MCF 10A (cell line): ENCODE results near the gene SLC25A13. TPM values are rescaled to one million over a fixed set of nuclear protein-coding genes. Genes with fewer than 3 reads are reported as not detected.

Experiments used
- BruUV-seq: library from RNA; stranded (reverse); fragments of 400-500 nt; replicated peaks from 2 replicates; lab custom pipeline; 2021; lab: Mats Ljungman, UMichigan
- CTCF ChIA-PET: fragments of 300-600 bp; sonication (Branson Sonifier 250); formaldehyde crosslinking; extraction: SDS; loops from one replicate; lab custom pipeline; 2021; ENCODE audit warnings: antibody characterized with exemption, inconsistent platforms; lab: Yijun Ruan, JAX
- POLR2A ChIA-PET: fragments of 300-600, 350-650 bp; sonication (Branson Sonifier 250); formaldehyde crosslinking; extraction: SDS; loops from one replicate; lab custom pipeline; 2020; ENCODE audit warnings: antibody characterized with exemption, inconsistent platforms; lab: Yijun Ruan, JAX
- DNase-seq: peaks from one replicate; pipeline ENCODE4 v3.0.0-alpha.2; 2018; ENCODE audit not compliant: unreplicated experiment
- H3K27ac Mint-ChIP-seq: one replicate; pipeline ENCODE4 v1.8.0; 2022; ENCODE audit warnings: mild to moderate bottlenecking, low read depth, mixed read lengths; ENCODE audit not compliant: unreplicated experiment
- H3K27me3 Mint-ChIP-seq: one replicate; pipeline ENCODE4 v1.8.0; 2022; ENCODE audit warnings: mixed read lengths; ENCODE audit not compliant: insufficient read depth, unreplicated experiment
- H3K36me3 Mint-ChIP-seq: one replicate; pipeline ENCODE4 v1.8.0; 2022; ENCODE audit warnings: mild to moderate bottlenecking, moderate library complexity, mixed read lengths; ENCODE audit not compliant: insufficient read depth, unreplicated experiment
- H3K4me1 Mint-ChIP-seq: one replicate; pipeline ENCODE4 v1.8.0; 2022; ENCODE audit warnings: mixed read lengths; ENCODE audit not compliant: insufficient read depth, unreplicated experiment
- H3K4me3 Mint-ChIP-seq: one replicate; pipeline ENCODE4 v1.8.0; 2022; ENCODE audit warnings: mild to moderate bottlenecking, moderate library complexity, mixed read lengths; ENCODE audit not compliant: unreplicated experiment
- H3K9me3 Mint-ChIP-seq: one replicate; pipeline ENCODE4 v1.8.0; 2022; ENCODE audit warnings: mixed read lengths; ENCODE audit not compliant: unreplicated experiment
- intact Hi-C: fragments of 100-400 bp; cut with micrococcal nuclease; formaldehyde crosslinking; loops from 2 replicates; pipeline ENCODE4 v1.14.1; 2022
- total RNA-seq: library from RNA; stranded (reverse); gene quantifications from 2 replicates; pipeline ENCODE4 v1.2.3, GENCODE V29; 2022
- TF ChIP-seq, protein P1 (sequence below): fragments of 200-600 bp; IDR thresholded peaks from one replicate; pipeline ENCODE4 v1.8.0; 2022; ENCODE audit warnings: antibody characterized with exemption, mild to moderate bottlenecking; ENCODE audit not compliant: unreplicated experiment

SLC25A13 gene
- total RNA-seq, 1 experiment from 2014 or later: 28.6 TPM

GRCh38 chr7:96346293-96346953 lies 24.5 kb upstream of the SLC25A13 start:
- intact Hi-C loops: no loop called here
- Mint-ChIP-seq H3K36me3 (no peaks in the 10 kb centered on the region), H3K27me3 (no peaks in the 10 kb centered on the region), H3K27ac (no peak overlapping the region), H3K4me3 (no peak overlapping the region), H3K4me1 (peaks cover 18% of the 10 kb centered on the region), H3K9me3 (no peaks in the 10 kb centered on the region)
- TF ChIP-seq, protein P1, sequence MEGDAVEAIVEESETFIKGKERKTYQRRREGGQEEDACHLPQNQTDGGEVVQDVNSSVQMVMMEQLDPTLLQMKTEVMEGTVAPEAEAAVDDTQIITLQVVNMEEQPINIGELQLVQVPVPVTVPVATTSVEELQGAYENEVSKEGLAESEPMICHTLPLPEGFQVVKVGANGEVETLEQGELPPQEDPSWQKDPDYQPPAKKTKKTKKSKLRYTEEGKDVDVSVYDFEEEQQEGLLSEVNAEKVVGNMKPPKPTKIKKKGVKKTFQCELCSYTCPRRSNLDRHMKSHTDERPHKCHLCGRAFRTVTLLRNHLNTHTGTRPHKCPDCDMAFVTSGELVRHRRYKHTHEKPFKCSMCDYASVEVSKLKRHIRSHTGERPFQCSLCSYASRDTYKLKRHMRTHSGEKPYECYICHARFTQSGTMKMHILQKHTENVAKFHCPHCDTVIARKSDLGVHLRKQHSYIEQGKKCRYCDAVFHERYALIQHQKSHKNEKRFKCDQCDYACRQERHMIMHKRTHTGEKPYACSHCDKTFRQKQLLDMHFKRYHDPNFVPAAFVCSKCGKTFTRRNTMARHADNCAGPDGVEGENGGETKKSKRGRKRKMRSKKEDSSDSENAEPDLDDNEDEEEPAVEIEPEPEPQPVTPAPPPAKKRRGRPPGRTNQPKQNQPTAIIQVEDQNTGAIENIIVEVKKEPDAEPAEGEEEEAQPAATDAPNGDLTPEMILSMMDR: no peak
- DNase-seq: no peak
- POLR2A ChIA-PET: interaction anchor here (0.6 kb wide), 1 partner anchor 34 kb away, joined by 4 read pairs; no protein-coding TSS in a partner anchor
- no TSS peak for BruUV-seq
- CTCF ChIA-PET: no interaction called here

DNA sequence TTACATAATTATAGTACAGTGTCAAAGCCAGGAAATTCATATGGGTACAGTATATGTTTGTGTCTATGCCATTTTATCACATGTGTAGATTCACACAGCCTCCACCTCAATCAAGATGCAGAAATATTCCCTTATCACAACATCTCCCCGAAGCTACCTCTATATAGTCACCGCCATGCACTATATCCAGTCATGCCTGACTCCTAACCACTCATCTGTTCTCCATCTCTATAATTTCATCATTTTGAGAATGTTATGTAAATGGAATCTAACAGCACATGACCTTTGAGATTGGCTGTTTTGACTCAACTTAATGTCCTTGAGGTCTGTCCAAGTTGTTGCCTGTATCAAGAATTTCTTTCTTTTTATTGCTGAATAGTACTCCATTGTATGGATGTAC lies 22.3 kb upstream of the SLC25A13 start:
- ChIA-PET CTCF (interaction anchor here (0.6 to 1.2 kb wide), 2 partner anchors 16 to 460 kb away, joined by 3 to 4 read pairs; no protein-coding TSS in a partner anchor), POLR2A (no interaction called here)
- Mint-ChIP-seq H3K27me3 (no peaks in the 10 kb centered on the region), H3K4me3 (no peak overlapping the region), H3K4me1 (peaks cover 8% of the 10 kb centered on the region), H3K9me3 (no peaks in the 10 kb centered on the region), H3K36me3 (no peaks in the 10 kb centered on the region), H3K27ac (no peak overlapping the region)
- intact Hi-C loops: no loop called here
- no TSS peak for BruUV-seq
- TF ChIP-seq, protein P1: no peak
- DNase-seq: no peak

GRCh38 chr7:96342049-96342448 lies 20.2 kb upstream of the SLC25A13 start:
- CTCF ChIA-PET: no interaction called here

DNA sequence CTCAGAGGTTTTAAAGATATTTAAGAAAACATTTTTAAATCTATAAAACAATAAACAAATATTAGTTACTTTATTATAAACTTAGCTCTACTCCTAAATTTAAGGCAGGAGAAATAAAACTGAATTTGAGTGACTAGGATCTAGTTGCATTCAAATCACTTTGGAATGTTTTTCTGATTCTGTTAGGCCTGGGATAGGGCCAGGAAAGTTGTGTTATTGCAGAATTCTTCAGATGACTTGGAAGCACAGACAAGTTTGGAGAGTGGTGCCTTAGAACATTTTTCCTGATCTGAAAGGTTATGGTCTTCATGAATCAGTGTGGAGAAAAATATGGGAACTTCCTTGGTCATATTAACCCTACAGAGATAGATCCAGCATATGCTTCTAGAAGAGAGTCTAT lies 15.6 kb upstream of the SLC25A13 start:
- DNase-seq: no peak
- no peaks in the 10 kb centered on the region for H3K36me3 Mint-ChIP-seq
- BruUV-seq: no TSS peak
- CTCF ChIA-PET: interaction anchor here (0.8 kb wide), 1 partner anchor 160 kb away, joined by 3 read pairs; no protein-coding TSS in a partner anchor
- TF ChIP-seq, protein P1: no peak
- H3K4me1 Mint-ChIP-seq: peaks cover 6% of the 10 kb centered on the region
- POLR2A ChIA-PET: interaction anchor here (1.4 kb wide), 1 partner anchor 10 kb away, joined by 5 read pairs; no protein-coding TSS in a partner anchor
- intact Hi-C loops: no loop called here
- no peaks in the 10 kb centered on the region for H3K27me3 Mint-ChIP-seq
- H3K4me3 Mint-ChIP-seq: no peak overlapping the region
- H3K27ac Mint-ChIP-seq: no peak overlapping the region
- peaks cover 9% of the 10 kb centered on the region for H3K9me3 Mint-ChIP-seq

More at GRCh38 chr7:96342049-96342448, 20.2 kb upstream of the SLC25A13 start:
- Mint-ChIP-seq H3K4me3 (no peak overlapping the region), H3K27ac (no peak overlapping the region), H3K4me1 (no peaks in the 10 kb centered on the region), H3K36me3 (no peaks in the 10 kb centered on the region), H3K9me3 (no peaks in the 10 kb centered on the region), H3K27me3 (no peaks in the 10 kb centered on the region)
- DNase-seq: no peak
- no TSS peak for BruUV-seq
- POLR2A ChIA-PET: no interaction called here
- TF ChIP-seq, protein P1: no peak
- intact Hi-C loops: no loop called here
